Stimulated activated CD4-positive, alpha-beta T cell treated with anti-CD3 and anti-CD28 coated beads, Interleukin-1b, Interleukin-23, amount 100 ng/mL, for 24 hours (primary cell): Measurements from ENCODE around the gene GPR52.

Experiments
- DNase-seq, 4 experiments: peaks; one replicate each; pipeline ENCODE4 v3.0.0-alpha.2; 2020; ENCODE audit warnings: low read depth in 4 of 4, low spot score in 1 of 4

GPR52 gene

DNA sequence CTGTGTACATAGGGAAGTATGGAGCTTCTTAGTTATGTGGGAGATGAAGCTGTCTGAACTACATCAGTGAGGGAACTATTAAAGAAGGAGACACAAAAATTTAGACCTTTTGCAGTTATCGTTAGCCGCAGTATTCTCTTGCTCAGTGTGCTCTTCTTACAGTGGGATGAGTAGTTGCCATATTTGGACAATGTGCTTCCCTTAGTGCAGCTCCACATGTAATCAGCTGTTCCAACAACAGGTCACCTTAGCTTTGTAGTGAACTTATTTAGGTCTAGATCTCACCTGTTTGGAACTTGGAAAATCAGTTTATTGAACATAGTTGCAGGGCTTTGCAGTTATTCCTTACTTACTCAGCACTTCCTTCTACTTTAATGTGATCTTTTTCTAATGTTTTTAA, 18.1 kb downstream of the GPR52 start:
- no peak for DNase-seq

DNA sequence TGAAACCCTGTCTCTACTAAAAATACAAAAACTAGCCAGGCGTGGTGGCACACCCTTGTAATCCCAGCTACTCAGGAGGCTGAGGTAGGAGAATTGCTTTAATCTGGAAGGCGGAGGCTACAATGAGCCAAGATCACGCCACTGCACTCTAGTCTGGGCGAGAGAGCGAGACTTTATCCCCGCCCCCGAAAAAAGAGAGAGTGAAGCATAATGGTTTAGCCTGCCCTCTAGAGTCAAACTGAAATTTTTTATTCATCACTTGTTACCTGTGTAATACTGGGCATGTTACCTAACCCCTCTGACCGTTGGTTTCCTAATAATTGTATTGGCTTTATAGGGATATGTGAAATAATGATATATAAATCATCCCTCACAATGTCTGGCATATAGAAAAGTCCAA, 18.8 kb downstream of the GPR52 start:
- no peak for DNase-seq

DNA sequence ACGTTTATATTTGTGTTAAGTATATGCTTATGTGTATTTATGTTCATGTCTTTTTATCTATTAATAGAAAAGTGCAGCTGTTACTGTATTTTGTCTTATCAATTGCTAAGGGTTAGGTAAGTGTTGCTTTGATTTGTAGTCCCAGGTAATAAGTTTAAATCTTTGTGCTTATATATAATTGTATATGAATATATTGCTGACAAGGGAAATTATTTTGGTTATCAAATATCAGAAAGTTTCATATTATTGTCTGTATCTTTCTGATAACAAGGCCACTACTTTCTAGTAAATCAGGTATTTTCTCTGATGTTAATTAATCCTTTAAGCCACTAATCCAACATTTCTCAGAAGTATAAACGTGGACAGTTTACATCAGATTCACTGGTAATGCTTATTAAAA, 21.3 kb downstream of the GPR52 start:
- no peak for DNase-seq

DNA sequence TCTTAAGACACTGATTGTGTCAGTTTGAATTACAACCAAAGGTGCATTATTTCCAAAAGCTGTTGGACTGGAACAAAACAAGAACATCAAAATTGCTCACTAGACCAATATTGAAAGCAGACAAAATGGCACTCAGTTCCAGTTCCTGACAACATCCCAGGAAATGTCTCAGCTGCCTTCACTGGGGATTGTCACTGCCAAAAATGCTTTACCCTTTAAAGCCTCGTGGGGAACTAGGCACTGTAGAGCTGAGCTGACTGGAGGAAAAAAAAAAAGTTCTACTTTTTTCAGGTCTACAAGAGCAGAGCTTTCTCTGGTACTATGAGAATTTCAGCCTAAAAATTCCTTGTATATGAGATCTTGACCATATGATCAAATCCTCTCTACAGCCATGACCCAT, 21.9 kb downstream of the GPR52 start:
- DNase-seq: no peak

DNA sequence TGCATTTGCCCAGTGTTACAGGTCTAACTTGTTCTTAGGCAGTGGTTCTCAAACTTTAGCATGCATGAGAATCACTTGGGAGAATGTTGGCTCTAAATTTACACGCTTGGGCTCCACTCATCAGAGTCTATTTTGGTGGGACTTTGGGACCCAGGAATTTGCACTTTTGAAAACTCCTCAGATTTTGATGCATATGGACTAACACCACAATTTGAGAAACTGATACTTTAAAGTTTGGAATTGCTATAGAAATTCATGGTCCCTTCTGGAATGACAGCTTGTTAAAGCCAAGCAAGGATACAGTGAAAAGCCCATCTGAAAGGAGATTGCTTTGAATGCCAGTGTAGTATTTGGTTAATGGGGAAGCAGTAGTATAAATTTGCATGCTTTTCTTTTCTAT, 31.5 kb downstream of the GPR52 start:
- no peak for DNase-seq

DNA sequence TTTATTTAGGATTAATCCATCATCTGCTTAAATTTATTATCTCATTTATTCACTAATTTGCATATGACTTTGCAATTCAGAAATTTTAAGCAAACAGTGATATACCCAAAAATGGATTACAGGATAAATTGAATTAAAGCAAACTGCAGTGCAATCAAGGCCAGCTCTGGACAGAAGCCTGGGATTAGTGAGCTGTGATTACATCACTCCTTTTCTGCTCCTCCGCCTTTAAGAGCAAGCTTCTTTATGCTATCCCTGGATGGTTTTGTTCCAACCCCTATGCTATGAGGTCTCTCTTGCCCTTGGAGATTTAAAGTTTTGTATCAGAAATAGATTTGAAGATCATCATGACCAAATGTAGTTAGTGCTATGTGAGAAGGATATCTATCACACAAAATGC, 32.6 kb downstream of the GPR52 start:
- no peak for DNase-seq

DNA sequence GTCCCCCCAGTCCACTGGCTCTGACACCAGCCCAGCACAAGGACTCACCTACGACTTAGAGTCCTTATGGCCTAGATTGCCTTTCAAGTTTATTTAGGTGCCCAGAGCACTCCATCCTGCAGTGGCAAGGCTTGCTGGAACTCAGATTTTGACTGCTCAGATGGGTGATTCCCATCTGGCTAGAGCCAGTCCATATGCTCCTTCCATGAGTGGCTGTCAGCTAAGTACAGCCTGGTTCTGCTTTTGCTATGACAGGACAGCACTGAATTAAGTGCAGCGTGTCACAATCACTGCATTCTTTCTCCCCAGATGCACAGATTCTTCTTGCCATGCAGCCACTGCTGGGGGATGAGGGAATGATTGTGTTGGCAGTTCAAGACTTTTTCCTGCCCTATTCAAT, 43.8 kb downstream of the GPR52 start:
- no peak for DNase-seq

DNA sequence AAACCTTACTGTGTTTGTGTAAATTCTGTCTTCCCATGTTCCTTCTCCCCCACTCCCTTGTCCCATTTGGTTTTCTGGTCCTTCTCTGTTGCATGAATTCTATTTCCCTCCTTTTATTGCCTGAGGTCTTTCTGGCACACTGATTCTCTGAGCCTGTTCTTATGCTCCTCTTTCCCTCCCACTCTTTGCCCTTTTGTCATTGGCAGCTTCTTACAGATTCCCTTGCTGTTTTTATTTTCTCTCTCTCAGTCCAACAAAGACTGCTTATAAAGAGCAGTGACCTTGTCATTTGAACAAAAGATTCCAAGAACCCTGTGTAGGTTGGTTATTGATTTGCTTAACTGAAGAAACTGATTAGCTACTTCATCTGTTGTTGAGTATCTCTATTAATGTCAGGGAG, 49.7 kb downstream of the GPR52 start:
- DNase-seq: no peak
